ENCODE measurements around the gene ATOH7.
A peak's percentile ranks its signal among the peaks of the same experiment; 100 is the strongest.

ATOH7 gene

GRCh38 chr10:68222391-68222790 is 9.5 kb downstream of the ATOH7 start:
- H3K36me3 ChIP-seq: no peaks in the 10 kb centered on the region
- H3K4me3 ChIP-seq: no peak overlapping the region
- intact Hi-C loops (cut with DNase I; ENCODE audit: low total_unique reads): no loop called here
- H3K4me1 ChIP-seq: no peaks in the 10 kb centered on the region
- H3K27ac ChIP-seq: no peak overlapping the region
- H3K27me3 ChIP-seq: no peaks in the 10 kb centered on the region
- DNase-seq: no peak
- no peak for TF ChIP-seq CTCF (IDR thresholded peaks at IDR 0.05)
- no peaks in the 10 kb centered on the region for H3K9me3 ChIP-seq

- no peak for DNase-seq
- no peak for TF ChIP-seq CTCF (IDR thresholded peaks at IDR 0.05)
- H3K27me3 ChIP-seq: no peaks in the 10 kb centered on the region
- no peak overlapping the region for H3K27ac ChIP-seq
- no peaks in the 10 kb centered on the region for H3K4me1 ChIP-seq
- no peaks in the 10 kb centered on the region for H3K36me3 ChIP-seq
- intact Hi-C loops (cut with DNase I; ENCODE audit: low total_unique reads): no loop called here
- no peak overlapping the region for H3K4me3 ChIP-seq
- H3K9me3 ChIP-seq: no peaks in the 10 kb centered on the region
These were observed 10.7 kb downstream of the ATOH7 start for GRCh38 chr10:68221196-68221595.

- intact Hi-C loops (cut with DNase I; ENCODE audit: low total_unique reads): loop anchor here (10.0 kb wide), 1 partner anchor 86 kb away; no protein-coding TSS in a partner anchor
- Histone ChIP-seq H3K4me1 (no peaks in the 10 kb centered on the region), H3K9me3 (no peaks in the 10 kb centered on the region), H3K27ac (no peak overlapping the region), H3K36me3 (no peaks in the 10 kb centered on the region), H3K27me3 (no peaks in the 10 kb centered on the region), H3K4me3 (no peak overlapping the region)
- TF ChIP-seq CTCF (IDR thresholded peaks at IDR 0.05): no peak
- DNase-seq: no peak
These were observed 13.1 kb downstream of the ATOH7 start for GRCh38 chr10:68218786-68219185.

GRCh38 chr10:68212721-68213352 is 19.1 kb downstream of the ATOH7 start:
- peak; percentile 52 to 53 for TF ChIP-seq CTCF (IDR thresholded peaks at IDR 0.05)
- intact Hi-C loops (cut with DNase I; ENCODE audit: low total_unique reads): loop anchor here (10.0 kb wide), 1 partner anchor 92 kb away; no protein-coding TSS in a partner anchor
- Histone ChIP-seq H3K4me3 (no peak overlapping the region), H3K27ac (no peak overlapping the region), H3K36me3 (no peaks in the 10 kb centered on the region), H3K9me3 (no peaks in the 10 kb centered on the region), H3K27me3 (peaks cover 0 to 4% of the 10 kb centered on the region in 2 donors), H3K4me1 (no peaks in the 10 kb centered on the region)
- DNase-seq: no peak

- Histone ChIP-seq H3K4me1 (no peaks in the 10 kb centered on the region), H3K9me3 (no peaks in the 10 kb centered on the region), H3K27me3 (peaks cover 0 to 4% of the 10 kb centered on the region in 2 donors), H3K27ac (no peak overlapping the region), H3K4me3 (no peak overlapping the region), H3K36me3 (no peaks in the 10 kb centered on the region)
- no peak for TF ChIP-seq CTCF (IDR thresholded peaks at IDR 0.05)
- intact Hi-C loops (cut with DNase I; ENCODE audit: low total_unique reads): loop anchor here (10.0 kb wide), 1 partner anchor 93 kb away; no protein-coding TSS in a partner anchor
- DNase-seq: no peak
These were observed 20.2 kb downstream of the ATOH7 start for GRCh38 chr10:68211669-68212068.
